GM18508 (cell line): ENCODE measurements around the gene SCCPDH.

Experiments
- ATAC-seq: cut with Tn5 transposase; IDR thresholded peaks from one replicate; pipeline ENCODE4 v1.9.1; 2021; ENCODE audit warnings: moderate number of reproducible peaks; ENCODE audit not compliant: insufficient read depth, unreplicated experiment

The SCCPDH gene

GRCh38 chr1:246781212-246781611 lies 57.0 kb downstream of the SCCPDH start:
- no peak for ATAC-seq

- no peak for ATAC-seq
Measured at GRCh38 chr1:246782120-246782900, 58.1 kb downstream of the SCCPDH start.

DNA sequence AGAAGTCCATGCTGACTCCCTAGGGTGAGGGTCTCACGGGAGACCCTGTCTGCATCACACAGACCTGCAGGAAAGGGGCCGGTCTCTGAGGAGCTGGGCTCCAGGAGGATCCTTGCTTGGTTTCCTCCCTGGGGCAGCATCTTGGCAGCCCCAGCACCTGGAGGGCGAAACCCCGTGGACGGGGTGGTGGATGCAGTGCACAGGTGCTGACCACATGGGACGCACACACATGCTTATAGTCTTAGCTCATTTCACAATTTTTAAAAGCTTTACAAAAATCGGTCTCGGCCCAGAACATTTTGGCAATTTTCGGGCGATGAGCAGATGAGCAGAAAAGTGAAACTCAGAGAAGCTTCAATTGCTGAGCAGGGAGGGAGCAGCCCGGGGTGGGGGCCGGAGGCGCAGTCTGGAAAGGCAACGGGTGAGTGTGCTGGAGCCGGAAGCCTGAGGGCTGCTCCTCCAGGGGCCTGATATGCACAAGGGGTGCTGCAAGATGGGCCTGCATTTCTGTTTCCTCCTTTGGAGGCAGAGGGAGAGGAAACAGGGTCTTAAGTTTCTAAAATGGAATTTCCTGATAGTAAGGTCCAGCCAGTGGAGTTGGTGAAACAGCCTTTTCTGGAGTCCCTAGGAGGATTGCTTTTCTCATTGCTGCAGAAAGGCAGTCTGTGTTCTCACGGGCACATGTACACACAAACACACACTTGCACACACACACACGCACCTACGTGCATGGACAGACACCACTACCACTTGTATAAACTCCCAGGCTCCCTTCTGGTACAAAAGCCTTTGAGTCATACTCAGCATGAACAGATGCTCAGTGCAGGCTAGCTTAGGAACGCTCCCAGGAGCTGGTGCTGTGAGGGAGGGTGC lies 60.6 kb downstream of the SCCPDH start:
- ATAC-seq: no peak

- no peak for ATAC-seq
Measured at GRCh38 chr1:246785494-246786111, 61.4 kb downstream of the SCCPDH start.

DNA sequence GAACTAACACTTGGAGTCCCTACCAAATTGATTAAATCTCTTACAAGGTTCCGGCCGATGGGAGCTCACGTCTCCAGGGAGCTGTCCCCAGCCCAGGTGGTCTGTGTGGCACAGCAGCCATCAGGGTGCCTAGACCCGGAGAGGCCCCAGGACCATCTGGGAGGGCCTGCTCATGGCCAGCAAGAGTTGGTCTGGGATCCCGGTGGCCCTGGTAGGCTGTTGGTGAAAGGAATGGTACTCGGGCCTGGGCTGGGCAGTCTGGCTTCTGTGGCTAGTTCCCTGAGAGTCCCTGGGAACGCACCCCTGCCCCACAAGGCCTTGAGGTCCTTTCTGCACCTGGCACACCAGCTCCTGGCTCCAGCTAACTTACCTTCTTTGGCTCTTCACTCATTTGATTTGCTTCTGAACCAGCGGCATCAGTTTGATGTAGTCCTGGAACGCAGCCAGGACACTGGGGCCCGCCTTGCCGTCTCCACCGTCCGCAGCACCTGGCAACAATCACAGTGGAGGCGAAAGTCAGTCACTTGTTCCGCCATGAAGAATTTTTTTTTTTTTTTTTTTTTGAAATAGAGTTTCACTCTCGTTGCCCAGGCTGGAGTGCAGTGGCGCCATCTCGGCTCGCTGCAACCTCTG lies 62.5 kb downstream of the SCCPDH start:
- no peak for ATAC-seq

DNA sequence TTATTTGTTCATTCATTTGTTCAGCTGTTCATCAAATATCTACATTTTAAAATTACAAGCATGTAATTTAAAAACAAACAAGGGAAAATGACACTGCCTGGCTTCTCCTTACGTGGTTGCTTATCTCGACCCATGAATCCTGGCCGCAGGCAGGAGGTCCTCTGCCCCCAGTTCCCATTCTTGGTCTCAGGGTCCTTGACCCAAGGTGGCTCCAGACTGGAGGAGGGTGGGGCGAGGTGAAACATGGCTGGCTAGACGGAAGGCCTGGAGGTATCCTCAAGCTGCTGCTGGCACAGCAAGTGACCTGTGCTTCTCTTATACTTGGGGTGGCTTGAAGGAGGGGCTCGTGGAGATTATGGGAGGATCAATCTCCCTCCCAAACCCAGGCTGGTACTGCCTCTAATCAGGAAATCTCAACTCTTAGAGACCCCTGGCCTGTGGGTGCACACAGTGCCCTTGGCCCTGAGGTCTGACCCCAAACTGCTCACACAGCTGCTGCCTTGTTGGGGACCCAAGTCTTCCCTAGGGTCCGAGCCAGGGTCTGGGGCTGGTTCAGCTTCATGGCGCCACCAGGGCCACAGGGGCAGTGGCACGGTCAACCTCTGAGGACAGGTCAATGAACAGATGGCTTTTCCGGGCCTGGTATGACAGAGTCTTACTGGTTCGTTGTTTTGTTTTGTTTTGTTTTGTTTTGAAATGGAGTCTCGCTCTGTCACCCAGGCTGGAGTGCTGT lies 63.7 kb downstream of the SCCPDH start:
- ATAC-seq: no peak

GRCh38 chr1:246788895-246789338 lies 64.7 kb downstream of the SCCPDH start:
- no peak for ATAC-seq

DNA sequence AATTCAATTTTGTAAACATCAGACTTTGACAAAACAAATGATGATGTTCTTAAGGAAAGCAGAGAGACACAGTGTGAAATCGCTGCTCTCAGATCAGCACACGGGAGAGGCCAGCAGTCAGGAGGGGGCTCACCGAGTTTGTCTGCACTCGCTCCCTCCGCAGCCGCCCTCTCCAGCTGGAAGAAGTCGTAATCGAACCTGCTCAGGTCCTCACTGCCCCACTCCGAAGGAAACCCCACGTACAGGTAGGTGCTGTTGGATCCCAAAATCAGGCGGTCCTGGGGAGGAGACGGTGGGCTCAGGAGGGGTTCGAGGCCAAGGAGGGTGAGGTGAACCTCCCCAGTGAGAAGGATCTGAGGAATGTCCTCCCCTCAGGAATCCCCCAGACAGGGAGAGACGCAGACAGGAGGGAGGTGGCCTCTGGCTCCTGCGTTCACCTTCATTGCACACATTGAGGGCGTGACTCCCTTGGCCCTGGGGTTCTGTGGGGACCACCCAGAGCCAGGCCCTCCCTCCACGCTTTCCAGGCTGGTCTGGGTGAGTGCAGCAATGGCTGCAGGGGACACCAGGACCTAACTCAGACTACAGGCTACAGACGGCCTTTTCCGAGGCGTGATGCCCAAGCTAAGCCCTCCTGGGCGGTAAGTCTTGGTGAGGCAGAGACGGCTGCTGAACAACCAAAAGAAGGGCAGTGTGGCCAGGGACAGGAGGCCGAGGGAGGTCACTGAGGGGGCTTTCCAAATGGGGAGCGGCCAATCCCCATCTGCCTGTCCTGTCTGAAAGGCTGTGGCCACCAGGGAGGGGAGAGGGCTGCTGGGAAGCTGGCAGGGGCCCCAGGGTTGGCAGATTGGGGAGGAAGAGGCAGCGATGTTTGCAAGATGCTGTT lies 65.5 kb downstream of the SCCPDH start:
- ATAC-seq: no peak

- ATAC-seq: no peak
Measured at GRCh38 chr1:246790364-246790763, 66.2 kb downstream of the SCCPDH start.

DNA sequence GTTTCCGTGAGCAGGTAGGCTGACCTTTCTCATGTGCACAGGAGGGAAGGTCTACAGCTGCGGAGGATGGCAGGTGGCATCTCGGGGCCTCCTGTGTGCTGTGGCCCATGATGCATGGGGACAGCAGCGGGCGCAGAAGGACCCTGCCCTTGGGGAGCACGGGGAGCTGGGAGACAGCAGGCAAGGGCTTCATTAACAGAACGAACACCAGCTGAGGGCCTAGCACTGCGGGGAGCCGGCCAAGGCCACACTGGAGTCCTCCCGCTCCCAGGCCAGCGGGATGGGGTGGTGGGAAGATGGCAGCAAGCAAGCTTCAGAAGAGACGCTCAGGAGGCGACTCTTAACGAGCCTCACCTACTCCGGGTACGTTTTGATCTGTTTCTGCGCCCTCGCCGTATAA lies 66.6 kb downstream of the SCCPDH start:
- ATAC-seq: no peak

DNA sequence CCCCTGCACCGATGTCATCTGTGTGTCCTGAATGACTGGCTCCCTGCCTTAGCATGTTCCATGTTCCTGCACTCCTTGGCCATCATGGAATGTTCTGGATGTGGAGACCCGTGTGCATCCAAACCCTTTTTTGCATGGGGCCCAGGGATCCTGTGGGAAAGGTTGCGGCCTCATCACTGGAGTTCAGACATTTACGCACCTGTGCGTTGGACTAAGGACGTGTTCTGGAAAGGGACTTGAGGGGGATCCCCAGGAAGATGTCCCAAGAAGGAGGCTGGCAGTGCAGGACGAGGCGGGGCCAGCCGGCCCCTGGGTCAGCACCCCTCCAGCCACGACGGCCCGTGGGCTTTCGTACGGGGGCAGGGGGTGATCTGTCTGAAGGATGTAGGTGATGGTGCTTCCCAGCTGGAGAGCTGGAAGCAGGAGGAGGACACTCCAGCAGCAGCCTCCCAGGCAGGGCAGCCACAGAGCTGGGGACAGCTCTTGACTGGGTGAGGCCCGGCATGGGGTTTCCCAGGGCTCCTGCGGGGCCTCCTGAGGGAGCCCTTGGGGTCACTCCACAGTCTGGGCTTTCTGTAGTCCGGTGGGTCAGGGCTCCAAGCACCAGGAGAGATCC lies 67.2 kb downstream of the SCCPDH start:
- ATAC-seq: no peak

DNA sequence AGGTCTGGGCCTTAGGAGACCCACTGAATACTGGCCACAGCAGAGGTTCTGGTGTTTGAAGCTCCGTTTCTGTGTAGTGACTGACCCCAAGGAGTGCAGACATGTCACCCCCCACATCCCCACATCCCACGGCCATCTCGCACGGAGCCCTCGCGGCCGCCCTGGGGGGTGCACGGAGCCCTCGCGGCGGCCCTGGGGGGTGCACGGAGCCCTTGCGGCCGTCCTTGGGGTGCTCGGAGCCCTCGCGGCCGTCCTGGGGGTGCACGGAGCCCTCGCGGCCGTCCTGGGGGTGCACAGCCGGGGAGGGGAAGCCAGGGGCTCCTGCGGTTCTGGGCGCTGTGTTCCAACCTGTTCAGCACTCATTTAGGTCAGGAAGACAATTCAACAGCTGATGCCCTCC lies 68.4 kb downstream of the SCCPDH start:
- no peak for ATAC-seq

- no peak for ATAC-seq
Measured at GRCh38 chr1:246793356-246793896, 69.2 kb downstream of the SCCPDH start.

- ATAC-seq: no peak
Measured at GRCh38 chr1:246794048-246794827, 70.0 kb downstream of the SCCPDH start.

DNA sequence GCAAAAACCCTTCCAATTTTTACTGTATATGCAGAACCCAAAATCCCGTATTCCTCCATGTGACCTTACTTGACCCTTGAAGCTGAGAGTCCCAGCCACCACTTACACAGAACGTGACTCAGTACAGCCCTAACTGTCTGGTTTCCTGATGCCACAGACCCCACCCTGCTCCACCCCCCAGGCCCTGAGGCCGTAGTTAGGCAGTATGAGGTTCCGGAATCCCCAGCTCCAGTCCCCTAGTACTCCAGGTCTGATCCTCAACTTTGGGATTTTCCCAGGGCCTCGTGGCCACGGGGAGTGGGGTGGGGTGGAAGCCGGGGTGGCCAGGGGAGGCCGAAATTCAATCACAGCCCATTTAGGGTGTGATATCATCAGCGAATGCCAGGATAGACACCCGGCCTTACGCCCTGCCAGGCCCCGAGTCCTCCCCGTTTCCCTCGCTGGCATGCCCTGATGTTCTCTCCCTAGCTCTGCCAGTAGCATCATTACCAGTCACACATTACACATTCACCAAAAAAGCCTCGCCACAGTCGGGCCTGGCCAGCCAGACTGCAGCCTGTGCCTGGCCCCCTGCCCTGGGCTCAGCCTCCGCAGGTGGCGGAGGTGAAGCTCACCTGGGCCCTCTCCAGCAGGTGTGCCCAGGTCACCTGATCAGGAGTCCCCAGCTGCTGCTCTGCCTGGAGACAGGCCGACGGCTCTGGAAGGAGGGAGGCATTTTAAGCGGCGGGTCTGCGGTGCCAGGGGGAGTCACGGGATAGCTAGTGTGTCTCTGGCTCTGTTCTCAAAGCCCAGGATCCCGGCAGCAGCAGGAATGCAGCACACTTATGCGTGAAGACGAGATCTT lies 70.8 kb downstream of the SCCPDH start:
- ATAC-seq: no peak

- ATAC-seq: no peak
Measured at GRCh38 chr1:246795906-246796694, 71.9 kb downstream of the SCCPDH start.
